ENCODE data around the gene FBXO3. TPM values are rescaled to one million over a fixed set of nuclear protein-coding genes. Genes with fewer than 3 reads are reported as not detected.
A peak's percentile ranks its signal among the peaks of the same experiment; 100 is the strongest.

FBXO3 gene
- polyA plus RNA-seq, 3 donors: 17.5 to 25.2 (median 21.4) TPM

DNA sequence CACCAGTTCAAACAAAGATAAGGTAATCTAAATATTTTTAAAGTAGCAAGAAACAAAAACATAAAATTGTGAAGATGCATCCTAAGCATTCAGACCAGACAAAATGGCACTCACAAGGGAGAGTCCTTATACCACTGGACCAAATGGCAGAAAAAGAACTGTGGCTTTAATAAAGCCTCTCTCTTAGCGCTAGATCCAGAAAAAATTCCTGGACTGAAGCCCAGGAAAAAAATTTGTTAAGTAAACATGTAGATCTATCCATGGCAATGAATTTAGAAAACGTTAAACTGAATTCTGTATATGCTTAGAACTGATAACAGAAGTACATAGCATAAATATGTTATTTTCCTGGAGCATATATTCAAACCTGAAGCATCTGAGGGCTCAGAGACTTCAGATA lies 26.3 kb downstream of the FBXO3 start:
- H3K4me1 Mint-ChIP-seq: no peaks in the 10 kb centered on the region
- Histone ChIP-seq H3K36me3 (replicated peaks in 1 of 2; ENCODE audit: control insufficient read depth in 1 of 2, insufficient read depth in 2 of 2, low read length in 2 of 2) (peaks cover 78 to 93% of the 10 kb centered on the region in 2 donors), H3K9ac (ENCODE audit: insufficient read depth, low read length, poor library complexity, severe bottlenecking) (no peak overlapping the region), H3K27me3 (ENCODE audit: control insufficient read depth in 2 of 2, insufficient read depth in 2 of 2, low read length in 2 of 2) (no peaks in the 10 kb centered on the region), H3K9me3 (replicated peaks in 1 of 2; ENCODE audit: control insufficient read depth in 1 of 2, insufficient read depth in 1 of 2, low read length in 2 of 2) (no peaks in the 10 kb centered on the region), H4K20me1 (ENCODE audit: insufficient read depth, low read length) (no peaks in the 10 kb centered on the region), H3K4me1 (ENCODE audit: control insufficient read depth in 1 of 2, insufficient read depth in 2 of 2, low read length in 2 of 2) (no peaks in the 10 kb centered on the region), H3K79me2 (ENCODE audit: insufficient read depth, low read length) (no peaks in the 10 kb centered on the region), H3K27ac (ENCODE audit: low read depth in 1 of 2, low read length in 2 of 2) (no peak overlapping the region), H3K4me3 (replicated peaks in 1 of 3; ENCODE audit: low read depth in 2 of 3, low read length in 3 of 3) (no peak overlapping the region), H2AFZ (ENCODE audit: insufficient read depth, low read depth, low read length, poor library complexity, severe bottlenecking) (no peak overlapping the region), H3K4me2 (replicated peaks; ENCODE audit: extremely low read depth, low read length, poor library complexity, severe bottlenecking) (no peak overlapping the region)
- H3K9me3 Mint-ChIP-seq: no peaks in the 10 kb centered on the region
- intact Hi-C loops (cut with micrococcal nuclease): loop anchor here in 1 of 2 donors (10.0 kb wide), 1 partner anchor 203 kb away; no protein-coding TSS in a partner anchor
- no peak for DNase-seq
- peaks cover 81 to 85% of the 10 kb centered on the region in 2 donors for H3K36me3 Mint-ChIP-seq
- no peak overlapping the region for H3K27ac Mint-ChIP-seq
- WGBS (ENCODE audit: insufficient coverage): no CpG with 5 or more reads among the region's 2 CpGs
- no peak overlapping the region for H3K4me3 Mint-ChIP-seq
- TF ChIP-seq, protein P1, sequence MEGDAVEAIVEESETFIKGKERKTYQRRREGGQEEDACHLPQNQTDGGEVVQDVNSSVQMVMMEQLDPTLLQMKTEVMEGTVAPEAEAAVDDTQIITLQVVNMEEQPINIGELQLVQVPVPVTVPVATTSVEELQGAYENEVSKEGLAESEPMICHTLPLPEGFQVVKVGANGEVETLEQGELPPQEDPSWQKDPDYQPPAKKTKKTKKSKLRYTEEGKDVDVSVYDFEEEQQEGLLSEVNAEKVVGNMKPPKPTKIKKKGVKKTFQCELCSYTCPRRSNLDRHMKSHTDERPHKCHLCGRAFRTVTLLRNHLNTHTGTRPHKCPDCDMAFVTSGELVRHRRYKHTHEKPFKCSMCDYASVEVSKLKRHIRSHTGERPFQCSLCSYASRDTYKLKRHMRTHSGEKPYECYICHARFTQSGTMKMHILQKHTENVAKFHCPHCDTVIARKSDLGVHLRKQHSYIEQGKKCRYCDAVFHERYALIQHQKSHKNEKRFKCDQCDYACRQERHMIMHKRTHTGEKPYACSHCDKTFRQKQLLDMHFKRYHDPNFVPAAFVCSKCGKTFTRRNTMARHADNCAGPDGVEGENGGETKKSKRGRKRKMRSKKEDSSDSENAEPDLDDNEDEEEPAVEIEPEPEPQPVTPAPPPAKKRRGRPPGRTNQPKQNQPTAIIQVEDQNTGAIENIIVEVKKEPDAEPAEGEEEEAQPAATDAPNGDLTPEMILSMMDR (IDR thresholded peaks at IDR 0.05): no peak
- H3K27me3 Mint-ChIP-seq (ENCODE audit: low read depth in 3 of 3): no peaks in the 10 kb centered on the region

DNA sequence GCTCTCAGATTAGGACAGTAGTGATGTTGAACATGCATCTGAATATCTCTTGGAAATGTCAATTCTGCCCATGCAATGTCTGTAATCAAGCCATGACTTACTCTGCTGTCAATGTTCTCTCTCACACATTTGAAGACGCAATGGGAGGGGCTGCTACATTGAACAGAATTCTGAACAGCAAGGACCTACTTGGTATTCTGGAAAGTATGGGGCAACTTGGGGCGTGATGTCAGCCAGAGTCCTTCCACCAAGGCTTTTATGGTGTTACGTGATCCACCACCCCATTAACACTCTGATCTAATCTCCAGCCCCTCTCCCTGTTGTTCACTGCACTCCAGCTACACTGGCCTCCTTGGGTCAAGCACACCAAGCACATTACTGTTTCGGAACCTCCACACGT lies 31.0 kb downstream of the FBXO3 start:
- intact Hi-C loops (cut with micrococcal nuclease): loop anchor here in 1 of 2 donors (5.0 to 10.0 kb wide), 2 partner anchors 198 to 381 kb away; no protein-coding TSS in a partner anchor
- Histone ChIP-seq H3K9ac (ENCODE audit: insufficient read depth, low read length, poor library complexity, severe bottlenecking) (no peak overlapping the region), H3K27ac (ENCODE audit: low read depth in 1 of 2, low read length in 2 of 2) (no peak overlapping the region), H3K4me3 (replicated peaks in 1 of 3; ENCODE audit: low read depth in 2 of 3, low read length in 3 of 3) (no peak overlapping the region), H3K79me2 (ENCODE audit: insufficient read depth, low read length) (no peaks in the 10 kb centered on the region), H3K4me1 (ENCODE audit: control insufficient read depth in 1 of 2, insufficient read depth in 2 of 2, low read length in 2 of 2) (no peaks in the 10 kb centered on the region), H3K9me3 (replicated peaks in 1 of 2; ENCODE audit: control insufficient read depth in 1 of 2, insufficient read depth in 1 of 2, low read length in 2 of 2) (no peaks in the 10 kb centered on the region), H4K20me1 (ENCODE audit: insufficient read depth, low read length) (no peaks in the 10 kb centered on the region), H3K4me2 (replicated peaks; ENCODE audit: extremely low read depth, low read length, poor library complexity, severe bottlenecking) (no peak overlapping the region), H3K36me3 (replicated peaks in 1 of 2; ENCODE audit: control insufficient read depth in 1 of 2, insufficient read depth in 2 of 2, low read length in 2 of 2) (peaks cover 38 to 61% of the 10 kb centered on the region in 2 donors), H2AFZ (ENCODE audit: insufficient read depth, low read depth, low read length, poor library complexity, severe bottlenecking) (no peak overlapping the region), H3K27me3 (ENCODE audit: control insufficient read depth in 2 of 2, insufficient read depth in 2 of 2, low read length in 2 of 2) (peaks cover 1 to 3% of the 10 kb centered on the region in 2 donors)
- H3K27ac Mint-ChIP-seq: peak overlapping the region in 1 of 7 donors; percentile 16
- TF ChIP-seq, protein P1 (IDR thresholded peaks at IDR 0.05): no peak
- H3K9me3 Mint-ChIP-seq: no peaks in the 10 kb centered on the region
- no peaks in the 10 kb centered on the region for H3K4me1 Mint-ChIP-seq
- no peak overlapping the region for H3K4me3 Mint-ChIP-seq
- peaks cover 56 to 60% of the 10 kb centered on the region in 2 donors for H3K36me3 Mint-ChIP-seq
- DNase-seq: no peak
- H3K27me3 Mint-ChIP-seq (ENCODE audit: low read depth in 3 of 3): peaks cover 0 to 4% (median 4%) of the 10 kb centered on the region in 3 donors
- WGBS (ENCODE audit: insufficient coverage): 97% methylated on average over 3 of the region's 5 CpGs
